ENCODE data around the gene C10orf90.

C10orf90 gene

DNA sequence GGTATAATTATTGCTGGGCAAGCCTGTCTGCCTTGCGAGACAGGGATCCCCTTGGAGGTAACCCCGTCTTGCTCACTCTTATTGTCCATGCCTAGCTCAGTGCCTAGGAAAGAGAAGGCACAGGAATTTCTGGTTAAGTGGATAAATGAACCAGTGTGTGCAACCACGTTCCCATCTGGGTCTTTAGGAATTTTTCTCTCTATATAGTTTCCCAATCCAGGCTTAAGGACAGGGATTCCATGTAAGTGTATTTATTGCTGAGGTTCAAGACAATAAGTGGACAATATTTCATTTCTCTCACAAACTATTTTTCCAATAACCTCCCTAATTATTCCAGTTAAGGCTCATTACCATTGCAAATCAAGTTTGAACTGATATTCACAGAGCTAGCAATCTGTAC is 273.3 kb downstream of the C10orf90 start:
- no peak overlapping the region for H3K9ac ChIP-seq (ENCODE audit: low read length)
- H3K4me1 ChIP-seq (ENCODE audit: control insufficient read depth, insufficient read depth, low read length), result no peaks in the 10 kb centered on the region
- no peaks in the 10 kb centered on the region for H3K36me3 ChIP-seq (ENCODE audit: control insufficient read depth, insufficient read depth, low read length)
- no peak overlapping the region for H3K4me3 ChIP-seq (ENCODE audit: low read length)
- no peaks in the 10 kb centered on the region for H3K9me3 ChIP-seq (ENCODE audit: control insufficient read depth, low read length)
- H3K27me3 ChIP-seq (ENCODE audit: control insufficient read depth, insufficient read depth, low read length), result no peaks in the 10 kb centered on the region

DNA sequence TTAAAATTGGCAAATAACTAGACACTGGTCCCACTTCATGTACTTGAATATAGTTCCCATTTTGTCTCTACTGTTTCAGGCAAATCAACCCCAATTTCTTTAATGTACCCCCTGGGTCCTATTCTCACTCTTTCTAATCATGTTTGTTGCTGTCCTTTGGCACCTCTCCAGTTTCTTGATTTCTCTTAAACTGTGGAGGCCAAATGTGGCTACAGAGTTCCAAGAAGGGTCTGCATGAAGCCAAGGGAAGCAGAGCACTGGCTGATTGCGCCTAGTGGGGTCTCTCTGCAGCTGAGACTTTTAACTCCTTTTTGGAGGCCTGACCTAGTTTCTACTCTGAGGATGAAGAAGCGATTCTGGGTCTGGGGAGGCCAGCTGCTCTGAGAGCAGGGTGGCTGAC is 275.5 kb downstream of the C10orf90 start:
- Histone ChIP-seq H3K9me3 (ENCODE audit: control insufficient read depth, low read length) (no peaks in the 10 kb centered on the region), H3K9ac (ENCODE audit: low read length) (no peak overlapping the region), H3K36me3 (ENCODE audit: control insufficient read depth, insufficient read depth, low read length) (no peaks in the 10 kb centered on the region), H3K27me3 (ENCODE audit: control insufficient read depth, insufficient read depth, low read length) (no peaks in the 10 kb centered on the region), H3K4me3 (ENCODE audit: low read length) (no peak overlapping the region), H3K4me1 (ENCODE audit: control insufficient read depth, insufficient read depth, low read length) (no peaks in the 10 kb centered on the region)

GRCh38 chr10:126393076-126393475 is 277.4 kb downstream of the C10orf90 start:
- no peak overlapping the region for H3K4me3 ChIP-seq (ENCODE audit: low read length)
- H3K4me1 ChIP-seq (ENCODE audit: control insufficient read depth, insufficient read depth, low read length), result no peaks in the 10 kb centered on the region
- no peak overlapping the region for H3K9ac ChIP-seq (ENCODE audit: low read length)
- H3K36me3 ChIP-seq (ENCODE audit: control insufficient read depth, insufficient read depth, low read length), result no peaks in the 10 kb centered on the region
- H3K27me3 ChIP-seq (ENCODE audit: control insufficient read depth, insufficient read depth, low read length), result peaks cover 11% of the 10 kb centered on the region
- no peaks in the 10 kb centered on the region for H3K9me3 ChIP-seq (ENCODE audit: control insufficient read depth, low read length)

DNA sequence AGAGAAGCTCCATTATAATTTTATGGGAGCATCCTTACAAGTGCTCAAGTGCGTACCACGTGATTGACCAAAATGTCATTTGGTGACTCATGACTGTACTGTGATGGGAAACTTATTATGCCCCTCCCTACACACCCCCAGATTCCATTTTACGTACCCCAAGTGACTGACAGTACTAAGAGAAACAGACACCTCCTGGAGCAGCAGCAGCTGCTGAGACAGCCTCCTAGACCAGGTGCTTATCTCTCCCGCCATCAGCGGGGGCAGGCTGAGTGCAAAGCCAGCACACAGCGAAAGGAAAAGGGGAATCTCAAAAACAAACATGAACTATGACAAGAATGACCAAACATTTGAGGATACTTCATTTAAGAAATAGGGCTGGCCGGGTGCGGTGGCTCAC is 278.0 kb downstream of the C10orf90 start:
- Histone ChIP-seq H3K4me1 (ENCODE audit: control insufficient read depth, insufficient read depth, low read length) (peaks cover 3% of the 10 kb centered on the region), H3K9ac (ENCODE audit: low read length) (no peak overlapping the region), H3K27me3 (ENCODE audit: control insufficient read depth, insufficient read depth, low read length) (peaks cover 17% of the 10 kb centered on the region), H3K36me3 (ENCODE audit: control insufficient read depth, insufficient read depth, low read length) (no peaks in the 10 kb centered on the region), H3K4me3 (ENCODE audit: low read length) (no peak overlapping the region), H3K9me3 (ENCODE audit: control insufficient read depth, low read length) (no peaks in the 10 kb centered on the region)

- Histone ChIP-seq H3K4me1 (ENCODE audit: control insufficient read depth, insufficient read depth, low read length) (peaks cover 6% of the 10 kb centered on the region), H3K27me3 (ENCODE audit: control insufficient read depth, insufficient read depth, low read length) (peaks cover 21% of the 10 kb centered on the region), H3K4me3 (ENCODE audit: low read length) (no peak overlapping the region), H3K9ac (ENCODE audit: low read length) (no peak overlapping the region), H3K36me3 (ENCODE audit: control insufficient read depth, insufficient read depth, low read length) (no peaks in the 10 kb centered on the region), H3K9me3 (ENCODE audit: control insufficient read depth, low read length) (no peaks in the 10 kb centered on the region)
These were observed 278.4 kb downstream of the C10orf90 start for GRCh38 chr10:126392068-126392467.

GRCh38 chr10:126391192-126391885 is 279.2 kb downstream of the C10orf90 start:
- Histone ChIP-seq H3K27me3 (ENCODE audit: control insufficient read depth, insufficient read depth, low read length) (peaks cover 23% of the 10 kb centered on the region), H3K4me3 (ENCODE audit: low read length) (no peak overlapping the region), H3K9me3 (ENCODE audit: control insufficient read depth, low read length) (no peaks in the 10 kb centered on the region), H3K36me3 (ENCODE audit: control insufficient read depth, insufficient read depth, low read length) (no peaks in the 10 kb centered on the region), H3K4me1 (ENCODE audit: control insufficient read depth, insufficient read depth, low read length) (peaks cover 6% of the 10 kb centered on the region), H3K9ac (ENCODE audit: low read length) (no peak overlapping the region)

- peaks cover 6% of the 10 kb centered on the region for H3K4me1 ChIP-seq (ENCODE audit: control insufficient read depth, insufficient read depth, low read length)
- H3K9me3 ChIP-seq (ENCODE audit: control insufficient read depth, low read length), result no peaks in the 10 kb centered on the region
- no peak overlapping the region for H3K9ac ChIP-seq (ENCODE audit: low read length)
- no peak overlapping the region for H3K4me3 ChIP-seq (ENCODE audit: low read length)
- H3K36me3 ChIP-seq (ENCODE audit: control insufficient read depth, insufficient read depth, low read length), result no peaks in the 10 kb centered on the region
- peaks cover 23% of the 10 kb centered on the region for H3K27me3 ChIP-seq (ENCODE audit: control insufficient read depth, insufficient read depth, low read length)
These were observed 280.2 kb downstream of the C10orf90 start for GRCh38 chr10:126390324-126390723.

GRCh38 chr10:126387931-126388911 is 282.3 kb downstream of the C10orf90 start, which contains the start of gene ADAM12:
ADAM12 (minus strand) TSS chr10:126388477; CDS start chr10:126388145, 332 bp downstream.
- H3K9me3 ChIP-seq (ENCODE audit: control insufficient read depth, low read length), result no peaks in the 10 kb centered on the region
- no peak within 1 kb of the TSS for H3K9ac ChIP-seq (ENCODE audit: low read length)
- no peak within 1 kb of the TSS for H3K4me3 ChIP-seq (ENCODE audit: low read length)
- no peaks in the 10 kb centered on the region for H3K36me3 ChIP-seq (ENCODE audit: control insufficient read depth, insufficient read depth, low read length)
- H3K4me1 ChIP-seq (ENCODE audit: control insufficient read depth, insufficient read depth, low read length), result peaks cover 6% of the 10 kb centered on the region
- peaks cover 23% of the 10 kb centered on the region for H3K27me3 ChIP-seq (ENCODE audit: control insufficient read depth, insufficient read depth, low read length)

- no peaks in the 10 kb centered on the region for H3K36me3 ChIP-seq (ENCODE audit: control insufficient read depth, insufficient read depth, low read length)
- no peaks in the 10 kb centered on the region for H3K9me3 ChIP-seq (ENCODE audit: control insufficient read depth, low read length)
- H3K27me3 ChIP-seq (ENCODE audit: control insufficient read depth, insufficient read depth, low read length), result peaks cover 23% of the 10 kb centered on the region
- H3K4me3 ChIP-seq (ENCODE audit: low read length), result no peak overlapping the region
- H3K4me1 ChIP-seq (ENCODE audit: control insufficient read depth, insufficient read depth, low read length), result peaks cover 6% of the 10 kb centered on the region
- H3K9ac ChIP-seq (ENCODE audit: low read length), result no peak overlapping the region
These were observed 283.2 kb downstream of the C10orf90 start for GRCh38 chr10:126387041-126387921.

GRCh38 chr10:126384269-126384873 is 286.1 kb downstream of the C10orf90 start:
- Histone ChIP-seq H3K9me3 (ENCODE audit: control insufficient read depth, low read length) (no peaks in the 10 kb centered on the region), H3K36me3 (ENCODE audit: control insufficient read depth, insufficient read depth, low read length) (no peaks in the 10 kb centered on the region), H3K27me3 (ENCODE audit: control insufficient read depth, insufficient read depth, low read length) (peaks cover 23% of the 10 kb centered on the region), H3K9ac (ENCODE audit: low read length) (no peak overlapping the region), H3K4me1 (ENCODE audit: control insufficient read depth, insufficient read depth, low read length) (peaks cover 6% of the 10 kb centered on the region), H3K4me3 (ENCODE audit: low read length) (no peak overlapping the region)

- H3K27me3 ChIP-seq (ENCODE audit: control insufficient read depth, insufficient read depth, low read length), result no peaks in the 10 kb centered on the region
- no peaks in the 10 kb centered on the region for H3K36me3 ChIP-seq (ENCODE audit: control insufficient read depth, insufficient read depth, low read length)
- no peak overlapping the region for H3K4me3 ChIP-seq (ENCODE audit: low read length)
- H3K4me1 ChIP-seq (ENCODE audit: control insufficient read depth, insufficient read depth, low read length), result no peaks in the 10 kb centered on the region
- H3K9ac ChIP-seq (ENCODE audit: low read length), result no peak overlapping the region
- H3K9me3 ChIP-seq (ENCODE audit: control insufficient read depth, low read length), result no peaks in the 10 kb centered on the region
These were observed 290.0 kb downstream of the C10orf90 start for GRCh38 chr10:126380352-126381076.

Measured in mucosa of stomach (tissue), 1 donor.